Measurements from ENCODE around the gene COL7A1. TPM values are rescaled to one million over a fixed set of nuclear protein-coding genes. Genes with fewer than 3 reads are reported as not detected.

Gene COL7A1
- 0.89 TPM for total RNA-seq (2013)
- polyA plus RNA-seq (1 to 10 TPM in 1 of 3 donors, under 1 TPM in 1, not detected in 1; 0.37 to 1.9 TPM), polyA minus RNA-seq (0.42 and 1.1 TPM in 2 replicates), total RNA-seq (6.5 to 62.9 (median 16.7) reads per million in 11 experiments)

DNA sequence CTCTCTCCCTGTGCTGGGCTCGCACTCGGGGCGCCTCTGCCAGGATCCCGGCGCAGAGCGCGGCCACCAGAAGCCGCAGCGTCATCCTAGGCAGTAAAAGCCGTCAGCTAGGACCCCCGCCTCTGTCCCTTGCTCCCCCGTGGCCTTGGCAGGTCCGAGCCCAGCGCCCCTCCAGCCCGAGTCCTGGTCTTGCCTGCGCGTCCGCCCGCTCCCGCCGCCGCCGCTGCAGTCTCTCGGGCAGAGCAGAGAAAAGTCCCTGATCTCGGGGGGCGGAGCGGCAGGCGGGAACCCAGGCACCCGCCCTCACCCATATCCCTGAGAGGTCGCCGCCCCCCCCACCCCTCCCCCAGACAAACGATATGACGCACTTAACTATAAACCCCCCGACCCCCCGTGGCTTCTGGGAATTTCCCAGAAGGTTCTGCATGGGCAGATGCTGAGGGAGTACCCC, at the start of gene COL7A1:
TSS of gene COL7A1 (minus strand) at position 255 of the 451 bp plus-strand sequence. CDS start at position 85, 170 bp downstream.
- DNase-seq = no peak
- Mint-ChIP-seq H3K9me3 (peaks cover 0 to 6% (median 0%) of the 10 kb centered on the region in 7 donors), H3K4me3 (peak within 1 kb of the TSS in 1 of 2 donors; percentile 83), H3K4me1 (peaks cover 12% of the 10 kb centered on the region), H3K36me3 (peaks cover 33 to 36% of the 10 kb centered on the region in 2 donors), H3K27ac (peak within 1 kb of the TSS in 2 of 7 donors; percentile 51 to 57), H3K27me3 (ENCODE audit: low read depth in 3 of 3) (peaks cover 38 to 49% (median 46%) of the 10 kb centered on the region in 3 donors)
- peak within 1 kb of the TSS; percentile 46 for H2AFZ ChIP-seq (ENCODE audit: insufficient read depth, low read depth, low read length, poor library complexity, severe bottlenecking)
- peak within 1 kb of the TSS; percentile 36 for H3K4me2 ChIP-seq (replicated peaks; ENCODE audit: extremely low read depth, low read length, poor library complexity, severe bottlenecking)
- H3K27ac ChIP-seq (ENCODE audit: low read depth in 1 of 2, low read length in 2 of 2) = no peak within 1 kb of the TSS
- H3K4me3 ChIP-seq (replicated peaks in 1 of 3; ENCODE audit: low read depth in 2 of 3, low read length in 3 of 3) = peak within 1 kb of the TSS in 1 of 3 experiments; percentile 17
- no peaks in the 10 kb centered on the region for H3K9me3 ChIP-seq (replicated peaks in 1 of 2; ENCODE audit: control insufficient read depth in 1 of 2, insufficient read depth in 1 of 2, low read length in 2 of 2)
- 1% methylated on average over 28 of the region's 35 CpGs for WGBS (ENCODE audit: insufficient coverage)
- H3K36me3 ChIP-seq (replicated peaks in 1 of 2; ENCODE audit: control insufficient read depth in 1 of 2, insufficient read depth in 2 of 2, low read length in 2 of 2) = peaks cover 26 to 30% of the 10 kb centered on the region in 2 donors
- no peak within 1 kb of the TSS for H3K9ac ChIP-seq (ENCODE audit: insufficient read depth, low read length, poor library complexity, severe bottlenecking)
- intact Hi-C loops (cut with micrococcal nuclease) = no loop called here
- no peaks in the 10 kb centered on the region for H3K79me2 ChIP-seq (ENCODE audit: insufficient read depth, low read length)
- TF ChIP-seq, protein P1, sequence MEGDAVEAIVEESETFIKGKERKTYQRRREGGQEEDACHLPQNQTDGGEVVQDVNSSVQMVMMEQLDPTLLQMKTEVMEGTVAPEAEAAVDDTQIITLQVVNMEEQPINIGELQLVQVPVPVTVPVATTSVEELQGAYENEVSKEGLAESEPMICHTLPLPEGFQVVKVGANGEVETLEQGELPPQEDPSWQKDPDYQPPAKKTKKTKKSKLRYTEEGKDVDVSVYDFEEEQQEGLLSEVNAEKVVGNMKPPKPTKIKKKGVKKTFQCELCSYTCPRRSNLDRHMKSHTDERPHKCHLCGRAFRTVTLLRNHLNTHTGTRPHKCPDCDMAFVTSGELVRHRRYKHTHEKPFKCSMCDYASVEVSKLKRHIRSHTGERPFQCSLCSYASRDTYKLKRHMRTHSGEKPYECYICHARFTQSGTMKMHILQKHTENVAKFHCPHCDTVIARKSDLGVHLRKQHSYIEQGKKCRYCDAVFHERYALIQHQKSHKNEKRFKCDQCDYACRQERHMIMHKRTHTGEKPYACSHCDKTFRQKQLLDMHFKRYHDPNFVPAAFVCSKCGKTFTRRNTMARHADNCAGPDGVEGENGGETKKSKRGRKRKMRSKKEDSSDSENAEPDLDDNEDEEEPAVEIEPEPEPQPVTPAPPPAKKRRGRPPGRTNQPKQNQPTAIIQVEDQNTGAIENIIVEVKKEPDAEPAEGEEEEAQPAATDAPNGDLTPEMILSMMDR (IDR thresholded peaks at IDR 0.05) = no peak
- H3K27me3 ChIP-seq (ENCODE audit: control insufficient read depth in 2 of 2, insufficient read depth in 2 of 2, low read length in 2 of 2) = peaks cover 6 to 32% of the 10 kb centered on the region in 2 donors
- H4K20me1 ChIP-seq (ENCODE audit: insufficient read depth, low read length) = peaks cover 22% of the 10 kb centered on the region
- peaks cover 6 to 14% of the 10 kb centered on the region in 2 donors for H3K4me1 ChIP-seq (ENCODE audit: control insufficient read depth in 1 of 2, insufficient read depth in 2 of 2, low read length in 2 of 2)

DNA sequence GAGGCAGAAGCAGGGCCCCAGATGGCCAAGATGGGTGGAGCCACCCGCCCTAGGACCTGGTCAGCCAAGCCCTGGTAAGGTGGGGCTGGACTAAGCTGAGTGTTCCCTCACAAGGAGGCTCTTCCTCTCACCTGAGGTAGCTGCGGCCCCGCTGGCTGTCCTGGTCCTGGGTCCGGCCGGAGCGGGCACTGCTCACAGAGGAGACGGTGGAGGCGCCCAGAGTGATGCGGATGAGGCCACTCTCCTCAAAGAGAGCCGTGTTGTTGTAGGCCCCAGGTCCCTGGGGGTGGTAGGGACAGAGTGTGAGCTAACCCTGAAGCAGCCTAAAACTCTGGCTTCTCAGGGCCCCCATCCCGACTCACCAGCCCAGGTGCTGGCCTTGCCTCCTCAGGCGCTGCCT, 47.5 kb upstream of the COL7A1 start:
- intact Hi-C loops (cut with micrococcal nuclease) = no loop called here

More for the DNA sequence above, 47.5 kb upstream of the COL7A1 start:
- Mint-ChIP-seq H3K9me3 (no peaks in the 10 kb centered on the region), H3K27ac (no peak overlapping the region), H3K36me3 (no peaks in the 10 kb centered on the region), H3K4me1 (no peaks in the 10 kb centered on the region), H3K27me3 (ENCODE audit: low read depth in 3 of 3) (peaks cover 2 to 5% (median 2%) of the 10 kb centered on the region in 3 donors), H3K4me3 (no peak overlapping the region)
- Histone ChIP-seq H4K20me1 (ENCODE audit: insufficient read depth, low read length) (no peaks in the 10 kb centered on the region), H3K4me3 (replicated peaks in 1 of 3; ENCODE audit: low read depth in 2 of 3, low read length in 3 of 3) (no peak overlapping the region), H3K79me2 (ENCODE audit: insufficient read depth, low read length) (no peaks in the 10 kb centered on the region), H3K9me3 (replicated peaks in 1 of 2; ENCODE audit: control insufficient read depth in 1 of 2, insufficient read depth in 1 of 2, low read length in 2 of 2) (no peaks in the 10 kb centered on the region), H3K4me2 (replicated peaks; ENCODE audit: extremely low read depth, low read length, poor library complexity, severe bottlenecking) (no peak overlapping the region), H3K36me3 (replicated peaks in 1 of 2; ENCODE audit: control insufficient read depth in 1 of 2, insufficient read depth in 2 of 2, low read length in 2 of 2) (no peaks in the 10 kb centered on the region), H3K27ac (ENCODE audit: low read depth in 1 of 2, low read length in 2 of 2) (no peak overlapping the region), H3K4me1 (ENCODE audit: control insufficient read depth in 1 of 2, insufficient read depth in 2 of 2, low read length in 2 of 2) (no peaks in the 10 kb centered on the region), H3K27me3 (ENCODE audit: control insufficient read depth in 2 of 2, insufficient read depth in 2 of 2, low read length in 2 of 2) (no peaks in the 10 kb centered on the region), H2AFZ (ENCODE audit: insufficient read depth, low read depth, low read length, poor library complexity, severe bottlenecking) (no peak overlapping the region), H3K9ac (ENCODE audit: insufficient read depth, low read length, poor library complexity, severe bottlenecking) (no peak overlapping the region)
- TF ChIP-seq, protein P1 (IDR thresholded peaks at IDR 0.05) = no peak
- WGBS (ENCODE audit: insufficient coverage) = 99% methylated on average over 9 of the region's 12 CpGs
- no peak for DNase-seq

All from CD14-positive monocyte (primary cell).